HepG2 (cell line): ENCODE results near the gene CD58. TPM values are rescaled to one million over a fixed set of nuclear protein-coding genes. Genes with fewer than 3 reads are reported as not detected.
A peak's percentile ranks its signal among the peaks of the same experiment; 100 is the strongest.

Source experiments
- ATAC-seq: fragments of 200-7000 bp; cut with Tn5 transposase; 3 replicates; pipeline ENCODE4 v1.9.1; 2020; ENCODE audit warnings: mild to moderate bottlenecking, moderate library complexity
- BruUV-seq: library from RNA; stranded (reverse); fragments of 400-500 nt; replicated peaks from 2 replicates; lab custom pipeline; 2021; lab: Mats Ljungman, UMichigan
- CTCF ChIA-PET: fragments of 300-600 bp; formaldehyde crosslinking; extraction: SDS; loops from one replicate; lab custom pipeline; 2021; ENCODE audit warnings: low total read pairs, inconsistent platforms, low intra/inter-chr PET ratio; lab: Yijun Ruan, JAX
- POLR2A ChIA-PET: fragments of 350-600 bp; sonication (Branson Sonifier 250); formaldehyde crosslinking; loops from one replicate; lab custom pipeline; 2020; ENCODE audit warnings: antibody characterized with exemption, inconsistent platforms; lab: Yijun Ruan, JAX
- DNase-seq: peaks from one replicate; pipeline ENCODE4 v3.0.0-alpha.2; 2015; ENCODE audit warnings: low spot score
- FAIRE-seq: peaks from 3 replicates; lab custom pipeline; 2011; peaks lifted over from hg19 to GRCh38; lab: Jason Lieb, UNC
- H2AFZ ChIP-seq: one replicate; pipeline ENCODE4 v1.6.1; 2011; ENCODE audit warnings: low read length, inconsistent platforms
- H3K27ac ChIP-seq: fragments of 300-600 bp; 3 replicates; pipeline ENCODE4 v1.8.0; 2011; ENCODE audit warnings: mixed run types, mild to moderate bottlenecking, mixed read lengths, low read length, inconsistent platforms; ENCODE audit not compliant: insufficient read depth; ENCODE audit errors: extremely low read length
- H3K27me3 ChIP-seq, 2 experiments: fragments of 200-600 bp in 1 of 2; 2 replicates in 1 of 2; 3 replicates in 1 of 2; pipeline versions ENCODE4 v1.6.0 to v1.8.0; 2011; ENCODE audit warnings: low read length in 2 of 2, mild to moderate bottlenecking in 2 of 2, moderate library complexity in 2 of 2, inconsistent platforms in 1 of 2; ENCODE audit not compliant: insufficient read depth in 2 of 2, control insufficient read depth in 1 of 2
- H3K36me3 ChIP-seq, 2 experiments: fragments of 200-600 bp in 1 of 2; replicated peaks in 1 of 2; 2 replicates in 1 of 2; 3 replicates in 1 of 2; pipeline versions ENCODE4 v1.5.1 to v1.8.0; 2011; ENCODE audit warnings: low read length in 2 of 2, inconsistent platforms in 1 of 2; ENCODE audit not compliant: insufficient read depth in 2 of 2, control insufficient read depth in 1 of 2
- H3K4me1 ChIP-seq: 2 replicates; pipeline ENCODE4 v1.5.1; 2012; ENCODE audit warnings: low read length, inconsistent platforms; ENCODE audit not compliant: insufficient read depth
- H3K4me2 ChIP-seq: 2 replicates; pipeline ENCODE4 v1.6.0; 2011; ENCODE audit warnings: low read depth, low read length, inconsistent platforms
- H3K4me3 ChIP-seq, 3 experiments: fragments of 200-600 bp in 1 of 3; sonication (generic), shearing (Covaris generic) in 1 of 3; replicated peaks in 1 of 3; 2 replicates each; pipeline ENCODE4 v1.5.1; 2011 to 2016; ENCODE audit warnings: low read length in 3 of 3, inconsistent platforms in 2 of 3, low read depth in 2 of 3, mild to moderate bottlenecking in 2 of 3, control low read depth in 1 of 3, mixed read lengths in 1 of 3; ENCODE audit not compliant: insufficient read depth in 1 of 3
- H3K79me2 ChIP-seq: one replicate; pipeline ENCODE4 v1.6.1; 2011; ENCODE audit warnings: low read length, inconsistent platforms; ENCODE audit not compliant: insufficient read depth
- H3K9ac ChIP-seq: 2 replicates; pipeline ENCODE4 v1.6.0; 2011; ENCODE audit warnings: mild to moderate bottlenecking, low read depth, low read length, inconsistent platforms; ENCODE audit not compliant: insufficient read depth
- H3K9me3 ChIP-seq: 2 replicates; pipeline ENCODE4 v1.5.1; 2012; ENCODE audit warnings: mild to moderate bottlenecking, low read length
- H4K20me1 ChIP-seq: 2 replicates; pipeline ENCODE4 v1.6.0; 2011; ENCODE audit warnings: inconsistent platforms, mild to moderate bottlenecking, low read length, moderate library complexity; ENCODE audit not compliant: insufficient read depth
- CREB1 ChIP-seq, 2 experiments: fragments of 450-650 bp in 1 of 2; IDR thresholded peaks; 2 replicates each; pipeline ENCODE4 v1.6.1; 2016 to 2017; ENCODE audit warnings: control low read depth in 1 of 2, mild to moderate bottlenecking in 1 of 2, missing compliant biosample characterization in 1 of 2, missing genetic modification characterization in 1 of 2
- DPF2 ChIP-seq: sonication (generic); formaldehyde crosslinking; IDR thresholded peaks from 2 replicates; pipeline ENCODE4 v1.4.0; 2020; ENCODE audit warnings: mild to moderate bottlenecking, low read depth, missing genetic modification reagents, borderline replicate concordance
- KAT7 ChIP-seq: IDR thresholded peaks from 2 replicates; pipeline ENCODE4 v1.6.1; 2018; ENCODE audit warnings: borderline replicate concordance, missing compliant biosample characterization
- LCORL ChIP-seq, 2 experiments: fragments of 450-650 bp in 1 of 2; sonication (generic) in 1 of 2; formaldehyde crosslinking in 1 of 2; IDR thresholded peaks; 2 replicates each; pipeline versions ENCODE4 v1.5.0 to v1.6.1; 2017 to 2020; ENCODE audit warnings: antibody characterized with exemption in 1 of 2, missing genetic modification reagents in 1 of 2
- MEIS2 ChIP-seq: sonication (generic); formaldehyde crosslinking; IDR thresholded peaks from 2 replicates; pipeline ENCODE4 v1.9.0; 2021; ENCODE audit warnings: mild to moderate bottlenecking, missing genetic modification reagents
- MYPOP ChIP-seq: sonication (generic); formaldehyde crosslinking; IDR thresholded peaks from 2 replicates; pipeline ENCODE4 v1.8.1; 2023; ENCODE audit warnings: mild to moderate bottlenecking, moderate library complexity, missing genetic modification reagents
- RXRB ChIP-seq: IDR thresholded peaks from 2 replicates; pipeline ENCODE4 v1.6.1; 2016; ENCODE audit warnings: borderline replicate concordance, missing genetic modification reagents, missing compliant biosample characterization
- ZBTB10 ChIP-seq: sonication (generic); formaldehyde crosslinking; IDR thresholded peaks from 2 replicates; pipeline ENCODE4 v1.4.0; 2020; ENCODE audit warnings: missing genetic modification reagents, borderline replicate concordance
- ZBTB39 ChIP-seq: sonication (generic); formaldehyde crosslinking; IDR thresholded peaks from 2 replicates; pipeline ENCODE4 v1.5.0; 2020; ENCODE audit warnings: missing genetic modification reagents
- ZNF143 ChIP-seq: sonication (generic); formaldehyde crosslinking; IDR thresholded peaks from 2 replicates; pipeline ENCODE4 v1.4.0; 2020; ENCODE audit warnings: missing genetic modification reagents
- ZNF207 ChIP-seq: fragments of 450-650 bp; IDR thresholded peaks from 2 replicates; pipeline ENCODE4 v1.6.1; 2016; ENCODE audit warnings: antibody characterized with exemption, borderline replicate concordance
- ZNF432 ChIP-seq: sonication (generic); formaldehyde crosslinking; IDR thresholded peaks from 2 replicates; pipeline ENCODE4 v1.5.0; 2020; ENCODE audit warnings: missing genetic modification reagents, mild to moderate bottlenecking, borderline replicate concordance
- ZNF597 ChIP-seq: sonication (generic); formaldehyde crosslinking; IDR thresholded peaks from 2 replicates; pipeline ENCODE4 v1.5.0; 2020; ENCODE audit warnings: missing genetic modification reagents
- ZNF598 ChIP-seq: sonication (generic); formaldehyde crosslinking; IDR thresholded peaks from 2 replicates; pipeline ENCODE4 v1.5.1; 2020; ENCODE audit warnings: mild to moderate bottlenecking, missing genetic modification reagents, borderline replicate concordance
- ZNF792 ChIP-seq: IDR thresholded peaks from 2 replicates; pipeline ENCODE4 v1.6.1; 2016
- WGBS: methylation state at CpG from one replicate; pipeline ENCODE4 v1.1.6; 2017; ENCODE audit warnings: low lambda C conversion rate; 5-methylcytosine and 5-hydroxymethylcytosine counted together
- in situ Hi-C: cut with HindIII; loops from 2 replicates; pipeline ENCODE4 v1.10.0; 2017; ENCODE audit warnings: low pct_unique_long_range_greater_than_20kb; ENCODE audit not compliant: extremely low pct_ligation_motif_present
- intact Hi-C: fragments of 100-400 bp; cut with micrococcal nuclease; formaldehyde crosslinking; loops from one replicate; pipeline ENCODE4 v1.10.0; 2022; ENCODE audit not compliant: unreplicated experiment
- polyA plus RNA-seq, 8 experiments: library from polyadenylated mRNA; depleted of rRNA in 3 of 8; stranded (reverse) in 7 of 8; unstranded in 1 of 8; fragments of >200 nt; fragmentation: Illumina TruSeq in 4 of 8; extraction: Trizol in 4 of 8; gene quantifications; 2 replicates each; pipeline versions ENCODE4 v1.2.1 to v1.2.3, GENCODE V29; 2011 to 2016; ENCODE audit warnings: low read depth in 4 of 8, missing spikeins in 1 of 8, mixed read lengths in 1 of 8; ENCODE audit not compliant: insufficient read depth in 1 of 8
- total RNA-seq, 5 experiments: library from RNA; depleted of rRNA; stranded (reverse); fragments of >200 nt; fragmentation: Illumina TruSeq; extraction: Trizol; gene quantifications; 2 replicates each; pipeline ENCODE4 v1.2.3, GENCODE V29; 2016; ENCODE audit warnings: low read depth in 1 of 5

Gene CD58
- total and polyA plus RNA-seq, 2 of the 13 experiments (the other 11 are each of a cell fraction or from before 2014, with no cell fraction given) = 9.4 to 13.5 TPM

GRCh38 chr1:116487583-116487982, 83.2 kb downstream of the CD58 start:
- 23% methylated on average over 1 of the region's 1 CpG for WGBS
- H3K4me1 ChIP-seq = peaks cover 100% of the 10 kb centered on the region
- TF ChIP-seq LCORL (IDR thresholded peaks at IDR 0.05) (0 out of 2 replicates have a peak, but pooled peaks have one; percentile 21), LCORL (CRISPR knock-in tag; IDR thresholded peaks at IDR 0.05) (no peak), ZNF143 (no peak), RXRB (CRISPR knock-in tag) (peak; percentile 10; the same call in 1 of the 2 replicates), CREB1 (IDR thresholded peaks at IDR 0.05) (no peak), CREB1 (CRISPR knock-in tag; IDR thresholded peaks at IDR 0.05) (peak; percentile 23; the same call in 1 of the 2 replicates), MEIS2 (CRISPR knock-in tag) (0 out of 2 replicates have a peak, but pooled peaks have one; percentile 28), MYPOP (CRISPR knock-in tag) (no peak), ZNF597 (no peak), KAT7 (no peak), ZBTB39 (no peak), ZNF207 (no peak), ZBTB10 (CRISPR knock-in tag) (no peak), ZNF432 (CRISPR knock-in tag) (no peak), ZNF598 (CRISPR knock-in tag) (no peak), DPF2 (CRISPR knock-in tag) (no peak), ZNF792 (CRISPR knock-in tag) (0 out of 2 replicates have a peak, but pooled peaks have one; percentile 40)

More at GRCh38 chr1:116487583-116487982, 83.2 kb downstream of the CD58 start:
- Histone ChIP-seq H3K4me2 (peak overlapping the region; percentile 21; the same call in 1 of the 2 replicates), H3K79me2 (peaks cover 74% of the 10 kb centered on the region), H2AFZ (no peak overlapping the region), H3K9me3 (no peaks in the 10 kb centered on the region), H3K9ac (peak overlapping the region; percentile 64; the same call in 1 of the 2 replicates), H3K4me3 (no peak overlapping the region), H3K27me3 (no peaks in the 10 kb centered on the region), H4K20me1 (no peaks in the 10 kb centered on the region), H3K36me3 (peaks cover 0 to 6% of the 10 kb centered on the region in 2 experiments; a peak in 3 of 5 replicates), H3K27ac (peak overlapping the region; percentile 91)
- ATAC-seq = no peak
- BruUV-seq = no TSS peak
- no peak for FAIRE-seq
- intact Hi-C loops (loop anchor here (5.0 kb wide), 2 partner anchors 255 to 335 kb away; no protein-coding TSS in a partner anchor), in situ Hi-C loops (loop anchor here (10.0 kb wide), 1 partner anchor 83 kb away; no protein-coding TSS in a partner anchor)
- peak; percentile 59 for DNase-seq
- POLR2A ChIA-PET = interaction anchor here (1.5 to 6.6 kb wide), 7 partner anchors 9 to 365 kb away, joined by 4 to 64 read pairs (median 12); no protein-coding TSS in a partner anchor
- CTCF ChIA-PET = interaction anchor here (1.9 kb wide), 1 partner anchor 11 kb away, joined by 5 read pairs; no protein-coding TSS in a partner anchor
